WI38 (cell line): ENCODE data around the gene SPART.
"Not testable (repeated sequence)": the region's sequence is repeated elsewhere in the genome, so short reads cannot be mapped to it uniquely, and the experiment has no call there.

Source experiments
- H3K4me3 ChIP-seq: 2 replicates; pipeline ENCODE4 v1.5.1; 2011; ENCODE audit warnings: low read depth, mild to moderate bottlenecking, control low read depth, low read length
- CTCF ChIP-seq: IDR thresholded peaks from 2 replicates; pipeline ENCODE4 v1.5.1; 2012; ENCODE audit warnings: low read depth, mild to moderate bottlenecking, control low read depth, low read length

Gene SPART

GRCh38 chr13:36310417-36311108, 35.6 kb downstream of the SPART start:
- H3K4me3 ChIP-seq: no peak overlapping the region
- no peak for TF ChIP-seq CTCF

GRCh38 chr13:36302289-36302688, 43.9 kb downstream of the SPART start:
- TF ChIP-seq CTCF: no peak
- no peak overlapping the region for H3K4me3 ChIP-seq

- not testable (repeated sequence) for H3K4me3 ChIP-seq
Measured at GRCh38 chr13:36299469-36299868, 46.7 kb downstream of the SPART start.

- peak overlapping the region; percentile 79; the same call in 1 of the 2 replicates for H3K4me3 ChIP-seq
- TF ChIP-seq CTCF: no peak
Measured at GRCh38 chr13:36298535-36299068, 47.6 kb downstream of the SPART start.

GRCh38 chr13:36297366-36298338, 48.5 kb downstream of the SPART start, which contains the start of gene CCDC169:
CCDC169 (minus strand) TSS chr13:36297814; CDS start chr13:36297719, 95 bp downstream.
- TF ChIP-seq CTCF: no peak
- peak within 1 kb of the TSS; percentile 79 for H3K4me3 ChIP-seq

GRCh38 chr13:36294096-36294495, 52.1 kb downstream of the SPART start:
- no peak for TF ChIP-seq CTCF
- H3K4me3 ChIP-seq: no peak overlapping the region

- TF ChIP-seq CTCF: no peak
- no peak overlapping the region for H3K4me3 ChIP-seq
Measured at GRCh38 chr13:36293497-36293896, 52.7 kb downstream of the SPART start.
